Gastroesophageal sphincter (tissue), 3 donors: ENCODE measurements around the gene ZCCHC24.

Experiments used
- CTCF ChIP-seq, 4 experiments: fragments of 200-600 bp in 2 of 4; fragments of 450-650 bp in 2 of 4; sonication (generic) in 1 of 4; IDR thresholded peaks; one replicate each; pipeline ENCODE4 v1.5.1; 2017 to 2019; ENCODE audit warnings: antibody characterized with exemption in 4 of 4, mild to moderate bottlenecking in 2 of 4, moderate library complexity in 2 of 4
- EP300 ChIP-seq: sonication (generic); formaldehyde crosslinking; IDR thresholded peaks from one replicate; pipeline ENCODE4 v1.6.1; 2017; ENCODE audit warnings: antibody characterized with exemption, mild to moderate bottlenecking
- POLR2A ChIP-seq, 2 donors: fragments of 450-650 bp; IDR thresholded peaks; one replicate each; pipeline ENCODE4 v1.6.1; 2017; ENCODE audit warnings: antibody characterized with exemption in 2 of 2, mild to moderate bottlenecking in 2 of 2, moderate library complexity in 1 of 2
- POLR2AphosphoS5 ChIP-seq: sonication (generic); formaldehyde crosslinking; IDR thresholded peaks from one replicate; pipeline ENCODE4 v1.6.1; 2017; ENCODE audit warnings: antibody characterized with exemption

DNA sequence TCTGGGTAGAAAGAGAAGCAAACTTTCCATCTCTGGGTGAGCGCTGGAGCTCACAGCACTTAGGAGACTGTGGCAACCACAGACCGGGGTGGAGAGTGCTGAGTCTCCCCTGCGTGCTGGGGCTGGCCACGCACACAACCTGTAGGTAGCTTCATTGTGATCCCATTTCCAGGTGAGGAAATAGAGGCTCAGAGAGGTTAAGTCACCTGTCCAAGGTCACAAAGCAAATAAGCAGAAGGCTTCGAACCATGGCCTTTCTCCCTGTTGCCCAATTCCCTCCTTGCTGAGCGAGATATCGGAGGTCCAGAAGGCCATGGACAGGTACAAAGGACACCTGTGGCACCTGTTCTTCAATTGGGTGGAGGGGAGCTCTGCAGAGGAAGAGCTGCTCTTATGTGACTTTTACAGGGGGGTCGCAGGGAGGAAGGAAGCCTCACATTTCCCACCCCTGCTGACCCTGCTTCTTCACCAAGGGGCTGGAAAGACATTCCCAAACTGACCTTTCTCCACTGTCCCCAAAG, 39.4 kb downstream of the ZCCHC24 start:
- TF ChIP-seq CTCF (IDR thresholded peaks at IDR 0.05) (no peak), POLR2A (IDR thresholded peaks at IDR 0.05) (no peak), POLR2AphosphoS5 (no peak), EP300 (no peak)
